GM12878 (cell line): ENCODE measurements around the gene PLEKHA7. TPM values are rescaled to one million over a fixed set of nuclear protein-coding genes. Genes with fewer than 3 reads are reported as not detected.

Experiments
- ATAC-seq: fragments of 200-7000 bp; cut with Tn5 transposase; 3 replicates; pipeline ENCODE4 v1.9.1; 2020; ENCODE audit warnings: mild to moderate bottlenecking, moderate library complexity
- BruUV-seq: library from RNA; stranded (reverse); fragments of 400-500 nt; replicated peaks from 2 replicates; lab custom pipeline; 2021; lab: Mats Ljungman, UMichigan
- CTCF ChIA-PET: fragments of 300-600 bp; sonication (Branson Sonifier 250); formaldehyde crosslinking; extraction: SDS; loops from one replicate; lab custom pipeline; 2021; ENCODE audit warnings: inconsistent platforms; lab: Yijun Ruan, JAX
- POLR2A ChIA-PET: fragments of 350-600 bp; formaldehyde crosslinking; extraction: SDS; loops from one replicate; lab custom pipeline; 2021; ENCODE audit warnings: inconsistent platforms; lab: Charles Lee
- RAD21 ChIA-PET: fragments of 300-600 bp; sonication (Branson Sonifier 250); formaldehyde crosslinking; loops from one replicate; lab custom pipeline; 2023; ENCODE audit warnings: antibody characterized with exemption; ENCODE audit not compliant: unreplicated experiment; lab: Charles Lee
- SMC1A ChIA-PET: fragments of 300-600 bp; sonication (Branson Sonifier 250); formaldehyde crosslinking; loops from one replicate; lab custom pipeline; 2023; ENCODE audit not compliant: unreplicated experiment, uncharacterized antibody; lab: Charles Lee
- DNase-seq: peaks from one replicate; pipeline ENCODE4 v3.0.0-alpha.2; 2011; ENCODE audit warnings: low read depth, low spot score
- FAIRE-seq: peaks from 3 replicates; lab custom pipeline; 2011; peaks lifted over from hg19 to GRCh38; lab: Jason Lieb, UNC
- H2AFZ ChIP-seq: 2 replicates; pipeline ENCODE4 v1.6.0; 2011; ENCODE audit warnings: low read depth, low read length, control low read depth; ENCODE audit not compliant: control insufficient read depth
- H3K27ac ChIP-seq: 2 replicates; pipeline ENCODE4 v1.5.1; 2011; ENCODE audit warnings: control low read depth; ENCODE audit not compliant: control insufficient read depth, insufficient read depth
- H3K27me3 ChIP-seq, 2 experiments: replicated peaks in 1 of 2; 2 replicates each; pipeline versions ENCODE4 v1.6.0 to v1.6.1; 2011; ENCODE audit warnings: low read length in 1 of 2; ENCODE audit not compliant: control insufficient read depth in 2 of 2, insufficient read depth in 2 of 2
- H3K36me3 ChIP-seq, 2 experiments: 2 replicates each; pipeline ENCODE4 v1.5.1; 2011; ENCODE audit warnings: low read length in 1 of 2; ENCODE audit not compliant: control insufficient read depth in 2 of 2, insufficient read depth in 2 of 2
- H3K4me1 ChIP-seq: 2 replicates; pipeline ENCODE4 v1.6.1; 2011; ENCODE audit warnings: mild to moderate bottlenecking, low read length, moderate library complexity, mixed read lengths; ENCODE audit not compliant: control insufficient read depth, insufficient read depth
- H3K4me2 ChIP-seq: 2 replicates; pipeline ENCODE4 v1.6.0; 2011; ENCODE audit warnings: control low read depth; ENCODE audit not compliant: control insufficient read depth, insufficient read depth
- H3K4me3 ChIP-seq: fragments of 200-600 bp; sonication (generic); 2 replicates; pipeline ENCODE4 v1.5.1; 2016
- H3K79me2 ChIP-seq: 2 replicates; pipeline ENCODE4 v1.6.0; 2011; ENCODE audit warnings: low read length; ENCODE audit not compliant: control insufficient read depth, insufficient read depth
- H3K9ac ChIP-seq: 2 replicates; pipeline ENCODE4 v1.8.0; 2011; ENCODE audit warnings: low read length, control low read depth, mixed read lengths; ENCODE audit not compliant: control insufficient read depth, insufficient read depth
- H3K9me3 ChIP-seq: replicated peaks from 3 replicates; pipeline ENCODE4 v1.5.1; 2011; ENCODE audit warnings: mild to moderate bottlenecking, low read length; ENCODE audit not compliant: control insufficient read depth, insufficient read depth
- H4K20me1 ChIP-seq: 2 replicates; pipeline ENCODE4 v1.6.0; 2011; ENCODE audit not compliant: control insufficient read depth, insufficient read depth
- CEBPB ChIP-seq, 2 experiments: fragments of 150-350 bp in 1 of 2; IDR thresholded peaks; 2 replicates each; pipeline ENCODE4 v1.6.1; 2012 to 2014; ENCODE audit warnings: low read depth in 2 of 2, low read length in 2 of 2, borderline replicate concordance in 1 of 2, inconsistent platforms in 1 of 2
- CHD4 ChIP-seq: fragments of 200-600 bp; sonication (generic); IDR thresholded peaks from 2 replicates; pipeline ENCODE4 v1.6.1; 2016; ENCODE audit warnings: mild to moderate bottlenecking
- E2F8 ChIP-seq: fragments of 450-650 bp; IDR thresholded peaks from 2 replicates; pipeline ENCODE4 v1.6.1; 2018; ENCODE audit warnings: mild to moderate bottlenecking, low read depth, moderate library complexity; ENCODE audit not compliant: partially characterized antibody
- MTA2 ChIP-seq: fragments of 450-650 bp; IDR thresholded peaks from 2 replicates; pipeline ENCODE4 v1.6.1; 2016; ENCODE audit warnings: low read depth, mild to moderate bottlenecking, moderate library complexity
- MYB ChIP-seq: fragments of 150-350 bp; IDR thresholded peaks from 2 replicates; pipeline ENCODE4 v1.6.1; 2014; ENCODE audit warnings: mild to moderate bottlenecking, low read depth, low read length, borderline replicate concordance
- NFYA ChIP-seq: IDR thresholded peaks from 2 replicates; pipeline ENCODE4 v1.6.1; 2011; ENCODE audit warnings: low read depth, mild to moderate bottlenecking, low read length, improper control_type of control experiment, borderline replicate concordance
- PBX3 ChIP-seq: IDR thresholded peaks from 2 replicates; pipeline ENCODE4 v1.6.1; 2011; ENCODE audit warnings: mild to moderate bottlenecking, low read depth, low read length, moderate library complexity; ENCODE audit not compliant: insufficient replicate concordance
- POLR2A ChIP-seq: IDR thresholded peaks from 2 replicates; pipeline ENCODE4 v1.6.1; 2011; ENCODE audit warnings: low read depth, mild to moderate bottlenecking, low read length
- RAD21 ChIP-seq: IDR thresholded peaks from 2 replicates; pipeline ENCODE4 v1.6.1; 2011; ENCODE audit warnings: mild to moderate bottlenecking, low read depth, low read length, moderate library complexity; ENCODE audit not compliant: insufficient read depth
- RB1 ChIP-seq: fragments of 450-650 bp; formaldehyde crosslinking; IDR thresholded peaks from 2 replicates; pipeline ENCODE4 v1.6.1; 2017; ENCODE audit warnings: mild to moderate bottlenecking, borderline replicate concordance
- RCOR1 ChIP-seq: conservative IDR thresholded peaks from 2 replicates; pipeline ENCODE4 v1.6.1; 2012; ENCODE audit warnings: low read depth, low read length, improper control_type of control experiment
- SKIL ChIP-seq: fragments of 450-650 bp; IDR thresholded peaks from 2 replicates; pipeline ENCODE4 v1.6.1; 2017; ENCODE audit warnings: mild to moderate bottlenecking, low read depth, inconsistent platforms; ENCODE audit not compliant: poor library complexity, severe bottlenecking
- SP1 ChIP-seq: IDR thresholded peaks from one replicate; pipeline ENCODE4 v1.6.1; 2011; ENCODE audit warnings: low read depth, low read length
- WRNIP1 ChIP-seq: IDR thresholded peaks from 2 replicates; pipeline ENCODE4 v1.6.1; 2011; ENCODE audit warnings: low read depth, low read length, improper control_type of control experiment, borderline replicate concordance
- WGBS: methylation state at CpG from one replicate; pipeline ENCODE4 v1.1.6; 2016; ENCODE audit warnings: low lambda C conversion rate; ENCODE audit not compliant: insufficient replicate concordance, insufficient coverage; ENCODE audit errors: missing lambda C conversion rate; 5-methylcytosine and 5-hydroxymethylcytosine counted together
- in situ Hi-C: fragments of 300-500 bp; cut with MboI; formaldehyde crosslinking; loops from 9 replicates; pipeline ENCODE4 v1.14.3; 2018; ENCODE audit warnings: mixed read lengths
- intact Hi-C: fragments of 100-400 bp; cut with micrococcal nuclease; formaldehyde crosslinking; loops from one replicate; pipeline ENCODE4 v1.14.2; 2022; ENCODE audit not compliant: unreplicated experiment
- polyA plus RNA-seq, 11 experiments: library from polyadenylated mRNA; depleted of rRNA in 4 of 11; unstranded in 6 of 11; stranded (reverse) in 5 of 11; fragments of >200 nt; fragmentation: Nextera tagmentation in 4 of 11; fragmentation: Illumina TruSeq in 1 of 11; extraction: Ambion mirVana in 4 of 11; extraction: Trizol in 1 of 11; gene quantifications; 1 replicate in 1 of 11; 2 replicates in 10 of 11; pipeline versions ENCODE4 v1.2.1 to v1.2.3, GENCODE V29; 2011 to 2016; ENCODE audit warnings: inconsistent platforms in 2 of 11, missing spikeins in 2 of 11, low read depth in 1 of 11
- total RNA-seq, 4 experiments: library from RNA; depleted of rRNA in 3 of 4; stranded (reverse); fragments of >200 nt in 3 of 4; fragmentation: Illumina TruSeq in 1 of 4; extraction: Trizol in 1 of 4; gene quantifications; 2 replicates each; pipeline versions ENCODE4 v1.2.1 to v1.2.3, GENCODE V29; 2013 to 2021
- TF ChIP-seq, protein P1 (sequence below): IDR thresholded peaks from 2 replicates; pipeline ENCODE4 v1.6.1; 2011; ENCODE audit warnings: low read depth, mild to moderate bottlenecking, low read length, moderate library complexity, borderline replicate concordance; ENCODE audit errors: extremely low read depth

Gene PLEKHA7
- total and polyA plus RNA-seq, 10 of the 15 experiments (the other 5 are each of a cell fraction or from before 2014, with no cell fraction given), result 0.45 to 5.3 (median 2.1) TPM

DNA sequence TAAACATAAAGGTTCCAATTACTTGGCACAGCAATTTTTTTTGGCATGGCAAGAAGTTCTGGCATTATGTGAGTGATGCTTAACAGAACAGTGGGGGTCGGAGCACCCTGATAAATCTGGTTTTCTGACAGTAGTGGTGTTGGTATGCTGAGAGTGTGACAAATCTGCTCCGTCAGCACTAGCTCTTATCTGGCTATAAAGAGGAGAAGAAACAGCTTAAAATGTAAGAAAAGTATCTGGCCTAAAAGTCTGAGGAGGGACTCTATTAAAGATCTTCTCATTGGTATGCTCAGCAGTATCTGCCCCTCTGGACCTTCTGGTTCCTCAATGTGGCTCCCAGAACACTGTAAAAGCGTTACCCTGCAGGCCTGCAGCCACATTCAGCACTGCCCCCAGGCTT lies 137.4 kb downstream of the PLEKHA7 start:
- POLR2A ChIA-PET, result interaction anchor here (1.2 kb wide), 1 partner anchor 19 kb away, joined by 4 read pairs; no protein-coding TSS in a partner anchor
- intact Hi-C loops, result no loop called here

More for the DNA sequence above, 137.4 kb downstream of the PLEKHA7 start:
- FAIRE-seq (no peak), DNase-seq (no peak), ATAC-seq (no peak)
- H3K9me3 ChIP-seq, result no peaks in the 10 kb centered on the region
- no peaks in the 10 kb centered on the region; a peak in 1 of 4 replicates for H3K27me3 ChIP-seq
- H3K27ac ChIP-seq, result no peak overlapping the region
- no peaks in the 10 kb centered on the region for H3K79me2 ChIP-seq
- no peak overlapping the region for H3K9ac ChIP-seq
- RAD21 ChIA-PET, result interaction anchor here (1.2 kb wide), 1 partner anchor 15 kb away, joined by 3 read pairs; no protein-coding TSS in a partner anchor
- H3K4me1 ChIP-seq, result peaks cover 3% of the 10 kb centered on the region; the same call in 1 of the 2 replicates
- no peaks in the 10 kb centered on the region for H4K20me1 ChIP-seq
- in situ Hi-C loops, result no loop called here
- no peaks in the 10 kb centered on the region for H3K36me3 ChIP-seq
- SMC1A ChIA-PET, result interaction anchor here (0.7 to 1.1 kb wide), 4 partner anchors 25 to 57 kb away, joined by 3 read pairs; no protein-coding TSS in a partner anchor
- no TSS peak for BruUV-seq
- CTCF ChIA-PET, result interaction anchor here (0.9 to 1.1 kb wide), 2 partner anchors 53 to 57 kb away, joined by 3 read pairs; no protein-coding TSS in a partner anchor
- no peak overlapping the region for H3K4me3 ChIP-seq
- TF ChIP-seq CHD4 (no peak), SKIL (no peak), RCOR1 (no peak), PBX3 (no peak), CEBPB (IDR thresholded peaks at IDR 0.05; ENCODE audit: borderline replicate concordance in 1 of 2, low read depth in 2 of 2, low read length in 2 of 2) (no peak), RAD21 (no peak), SP1 (no peak), E2F8 (no peak), NFYA (no peak), POLR2A (no peak), MYB (no peak), WRNIP1 (no peak), MTA2 (no peak), RB1 (no peak)
- TF ChIP-seq, protein P1, sequence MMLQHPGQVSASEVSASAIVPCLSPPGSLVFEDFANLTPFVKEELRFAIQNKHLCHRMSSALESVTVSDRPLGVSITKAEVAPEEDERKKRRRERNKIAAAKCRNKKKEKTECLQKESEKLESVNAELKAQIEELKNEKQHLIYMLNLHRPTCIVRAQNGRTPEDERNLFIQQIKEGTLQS, result no peak
- no peak overlapping the region for H2AFZ ChIP-seq
- no peak overlapping the region for H3K4me2 ChIP-seq
- WGBS, result 60% methylated on average over 3 of the region's 3 CpGs
